PC-3 (cell line): ENCODE results near the gene GRB2.

ENCODE experiments used
- EZH2 ChIP-seq: fragments of 300-600 bp; sonication (generic); IDR thresholded peaks from one replicate; pipeline ENCODE4 v1.6.1; 2017; ENCODE audit warnings: antibody characterized with exemption, mild to moderate bottlenecking, low read length; ENCODE audit not compliant: unreplicated experiment
- EZH2phosphoT487 ChIP-seq: fragments of 300-600 bp; sonication (generic); IDR thresholded peaks from 2 replicates; pipeline ENCODE4 v1.6.1; 2018; ENCODE audit warnings: mild to moderate bottlenecking, antibody characterized with exemption, low read length, borderline replicate concordance
- TF ChIP-seq, protein P1 (sequence below): fragments of 300-600 bp; sonication (generic); conservative IDR thresholded peaks from 2 replicates; pipeline ENCODE4 v1.5.1; 2017; ENCODE audit warnings: antibody characterized with exemption, low read depth, mild to moderate bottlenecking, low read length

DNA sequence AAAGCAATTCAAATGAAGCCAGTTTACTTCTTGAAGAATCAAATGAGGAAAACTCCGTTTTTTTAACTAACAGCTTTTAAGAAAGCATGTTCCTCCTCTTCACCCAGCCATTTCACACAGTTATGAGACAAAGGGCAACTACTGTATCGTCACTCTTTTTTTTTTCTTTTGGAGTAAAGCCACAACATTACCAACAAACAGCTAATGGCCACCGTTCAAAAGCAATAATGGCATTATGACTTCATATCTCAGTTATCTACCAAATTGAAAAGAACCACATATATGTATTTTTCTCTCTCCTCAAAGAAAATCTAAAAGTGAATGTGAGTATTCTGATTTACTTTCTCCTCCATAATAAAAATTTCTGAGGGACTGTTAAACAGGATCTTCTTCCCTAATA is 14.5 kb downstream of the GRB2 start:
- TF ChIP-seq EZH2phosphoT487 (no peak), EZH2 (no peak)
- TF ChIP-seq, protein P1, sequence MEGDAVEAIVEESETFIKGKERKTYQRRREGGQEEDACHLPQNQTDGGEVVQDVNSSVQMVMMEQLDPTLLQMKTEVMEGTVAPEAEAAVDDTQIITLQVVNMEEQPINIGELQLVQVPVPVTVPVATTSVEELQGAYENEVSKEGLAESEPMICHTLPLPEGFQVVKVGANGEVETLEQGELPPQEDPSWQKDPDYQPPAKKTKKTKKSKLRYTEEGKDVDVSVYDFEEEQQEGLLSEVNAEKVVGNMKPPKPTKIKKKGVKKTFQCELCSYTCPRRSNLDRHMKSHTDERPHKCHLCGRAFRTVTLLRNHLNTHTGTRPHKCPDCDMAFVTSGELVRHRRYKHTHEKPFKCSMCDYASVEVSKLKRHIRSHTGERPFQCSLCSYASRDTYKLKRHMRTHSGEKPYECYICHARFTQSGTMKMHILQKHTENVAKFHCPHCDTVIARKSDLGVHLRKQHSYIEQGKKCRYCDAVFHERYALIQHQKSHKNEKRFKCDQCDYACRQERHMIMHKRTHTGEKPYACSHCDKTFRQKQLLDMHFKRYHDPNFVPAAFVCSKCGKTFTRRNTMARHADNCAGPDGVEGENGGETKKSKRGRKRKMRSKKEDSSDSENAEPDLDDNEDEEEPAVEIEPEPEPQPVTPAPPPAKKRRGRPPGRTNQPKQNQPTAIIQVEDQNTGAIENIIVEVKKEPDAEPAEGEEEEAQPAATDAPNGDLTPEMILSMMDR, result no peak
